GM11168 (cell line): ENCODE data around the gene RPL28.

ENCODE experiments used
- in situ Hi-C: fragments of 300-500 bp; cut with MboI; formaldehyde crosslinking; loops from one replicate; pipeline ENCODE4 v1.12.0; 2022; ENCODE audit warnings: low sequenced_read_pairs; ENCODE audit not compliant: unreplicated experiment

The RPL28 gene

DNA sequence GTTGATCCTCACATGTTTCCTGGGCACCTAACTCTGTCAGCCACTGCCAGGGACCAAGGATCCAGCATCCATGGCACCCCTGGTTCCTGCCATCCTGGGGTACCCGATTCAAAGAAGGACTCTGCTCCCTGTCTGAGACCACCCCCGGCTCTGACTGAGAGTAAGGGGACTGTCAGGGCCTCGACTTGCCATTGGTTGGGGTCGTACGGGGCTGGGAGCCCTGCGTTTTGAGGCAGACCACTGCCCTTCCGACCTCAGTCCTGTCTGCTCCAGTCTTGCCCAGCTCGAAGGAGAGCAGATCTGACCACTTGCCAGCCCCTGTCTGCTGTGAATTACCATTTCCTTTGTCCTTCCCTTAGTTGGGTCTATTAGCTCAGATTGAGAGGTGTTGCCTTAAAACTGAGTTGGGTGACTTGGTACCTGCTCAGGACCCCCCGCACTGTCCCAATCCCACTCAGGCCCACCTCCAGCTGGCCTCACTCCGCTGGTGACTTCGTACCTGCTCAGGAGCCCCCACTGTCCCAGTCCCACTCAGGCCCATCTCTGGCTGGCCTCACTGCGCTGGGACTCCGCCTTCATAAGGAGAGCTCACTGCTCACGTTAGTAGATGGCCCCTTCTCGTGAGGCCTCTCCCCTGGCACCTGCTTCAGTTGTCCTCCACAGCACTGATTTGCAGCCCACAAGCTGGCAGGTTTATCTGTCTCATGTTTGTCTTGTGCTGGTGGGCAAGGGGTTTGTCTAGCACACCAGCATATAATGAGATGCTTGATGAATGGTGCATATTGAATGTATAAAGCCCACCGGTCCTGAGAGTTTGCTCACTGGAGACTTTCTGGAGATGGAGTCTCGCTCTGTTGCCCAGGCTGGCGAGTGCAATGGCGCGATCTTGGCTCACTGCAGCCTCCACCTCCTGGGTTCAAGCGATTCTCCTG lies 3.9 kb downstream of the RPL28 start:
- in situ Hi-C loops, result no loop called here

DNA sequence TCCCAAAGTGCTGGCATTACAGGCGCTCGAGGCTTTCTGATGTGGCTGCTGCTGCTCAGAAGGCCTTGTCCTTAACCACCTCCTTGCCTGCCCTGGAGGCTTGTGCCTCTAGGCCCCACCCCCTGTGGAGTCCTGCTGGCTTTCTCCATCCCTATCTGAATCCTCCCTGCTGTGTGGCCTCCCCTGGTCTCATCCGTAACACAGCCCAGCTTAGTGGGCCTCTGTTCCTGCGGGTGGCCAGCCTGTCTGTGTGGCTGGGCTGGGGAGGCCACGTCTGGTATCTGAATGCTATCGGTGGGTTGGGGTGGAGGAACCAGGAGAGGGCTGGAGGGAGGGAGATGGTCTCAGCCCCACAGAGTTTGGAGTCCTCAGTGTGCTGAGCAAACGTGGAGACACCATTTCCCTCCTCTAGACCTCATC lies 4.7 kb downstream of the RPL28 start:
- in situ Hi-C loops, result no loop called here

DNA sequence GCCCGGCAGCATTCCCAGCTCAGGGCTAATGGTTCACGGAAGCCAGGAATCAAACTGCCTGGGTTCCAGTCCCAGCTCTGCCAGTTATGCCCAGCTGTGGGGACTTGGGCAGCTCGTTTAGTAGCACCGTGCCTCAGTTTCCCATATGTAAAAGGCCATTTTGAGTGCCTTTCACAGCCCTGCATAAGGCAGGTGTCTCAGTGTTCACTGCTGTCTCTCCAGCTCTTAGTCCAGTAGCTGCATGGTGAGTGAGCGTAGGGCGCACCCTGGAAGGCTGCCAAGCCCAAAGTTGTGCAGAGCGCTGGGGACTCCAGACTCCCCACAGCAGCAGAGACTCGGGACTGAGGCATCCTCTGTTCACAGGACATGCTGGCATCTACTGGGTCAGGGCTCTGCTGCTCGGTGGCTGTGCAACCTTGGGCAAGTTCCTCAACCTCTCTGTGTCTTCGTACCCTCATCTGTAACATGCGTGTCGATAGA lies 5.5 kb downstream of the RPL28 start:
- in situ Hi-C loops, result no loop called here

DNA sequence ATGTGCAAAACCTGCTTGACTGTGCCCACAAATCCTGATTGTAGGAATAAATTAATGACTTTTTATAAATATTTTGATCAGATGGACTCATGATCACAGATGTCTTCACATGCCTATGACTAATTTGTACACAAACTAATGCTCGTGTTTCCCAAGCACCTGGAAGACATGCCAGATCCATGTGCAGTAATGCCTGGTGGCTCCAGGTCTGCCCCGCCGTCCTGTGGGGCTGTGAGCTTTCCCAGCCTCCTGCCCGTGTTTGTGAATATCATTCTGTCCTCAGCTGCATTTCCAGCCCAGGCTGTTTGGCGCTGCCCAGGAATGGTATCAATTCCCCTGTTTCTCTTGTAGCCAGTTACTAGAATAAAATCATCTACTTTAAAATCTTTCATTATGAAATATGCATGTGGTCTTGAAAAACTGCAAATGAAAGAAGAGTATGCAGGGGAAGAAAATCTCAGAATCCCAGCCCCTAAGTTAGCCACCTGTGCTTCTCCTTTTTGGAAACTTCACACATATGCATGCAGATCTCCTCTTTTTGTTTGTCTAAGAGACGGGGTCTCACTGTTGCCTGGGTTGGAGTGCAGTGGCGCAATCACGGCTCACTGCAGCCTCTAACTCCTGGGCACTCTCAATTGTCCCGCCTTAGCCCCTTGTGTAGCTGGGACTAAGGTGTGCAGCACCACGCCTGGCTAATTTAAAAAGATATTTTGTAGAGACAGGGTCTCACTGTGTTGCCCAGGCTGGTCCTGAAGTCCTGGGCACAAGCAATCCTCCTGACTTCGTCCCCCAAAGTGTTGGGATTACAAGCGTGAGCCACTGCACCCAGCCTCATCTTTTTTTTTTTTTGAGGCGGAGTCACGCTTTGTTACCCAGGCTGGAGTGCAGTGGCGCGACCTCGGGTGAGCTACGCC lies 6.2 kb downstream of the RPL28 start:
- in situ Hi-C loops, result no loop called here

DNA sequence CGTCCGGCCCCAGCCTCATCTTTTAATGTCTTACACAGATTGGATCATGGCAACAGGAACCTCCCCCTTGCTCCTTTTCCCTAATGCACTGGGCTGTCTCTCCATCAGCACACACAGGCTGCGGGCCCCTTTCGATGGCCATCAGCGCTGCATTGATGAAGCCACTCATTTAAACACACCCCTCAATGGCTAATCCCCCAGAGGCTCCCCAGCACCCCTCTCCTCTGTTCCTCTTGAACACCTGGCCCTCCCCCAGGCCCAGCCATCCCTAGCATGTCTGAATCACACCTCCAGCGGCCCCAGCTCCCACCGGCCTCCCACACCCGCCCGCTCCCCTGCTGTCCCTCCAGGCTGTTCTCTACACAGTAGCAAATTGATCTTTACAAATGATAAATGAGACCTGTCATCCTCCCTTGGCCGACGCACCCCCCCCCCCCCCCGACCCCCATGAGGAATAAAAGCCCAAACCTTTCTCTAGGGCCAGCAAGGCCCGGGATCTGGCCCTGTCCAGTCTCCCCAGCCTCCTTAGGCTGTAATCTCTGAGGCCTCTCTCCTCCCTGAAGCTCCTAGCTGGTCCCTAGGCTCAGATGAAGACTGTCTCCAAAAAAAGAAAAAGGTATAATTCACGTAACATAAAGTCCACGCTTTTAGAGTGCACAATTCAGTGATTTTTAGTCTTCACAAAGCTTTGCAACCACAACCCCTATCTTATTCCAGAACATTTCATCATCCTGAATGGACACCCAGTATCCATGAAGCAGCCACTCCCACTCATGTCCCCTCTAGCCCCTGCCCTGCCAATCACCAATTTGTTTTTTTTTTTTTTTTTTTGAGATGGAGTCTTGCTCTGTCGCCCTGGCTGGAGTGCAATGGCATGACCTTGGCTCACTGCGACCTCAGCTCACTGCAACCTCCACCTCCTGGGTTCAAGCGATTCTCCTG lies 7.4 kb downstream of the RPL28 start:
- in situ Hi-C loops, result no loop called here

DNA sequence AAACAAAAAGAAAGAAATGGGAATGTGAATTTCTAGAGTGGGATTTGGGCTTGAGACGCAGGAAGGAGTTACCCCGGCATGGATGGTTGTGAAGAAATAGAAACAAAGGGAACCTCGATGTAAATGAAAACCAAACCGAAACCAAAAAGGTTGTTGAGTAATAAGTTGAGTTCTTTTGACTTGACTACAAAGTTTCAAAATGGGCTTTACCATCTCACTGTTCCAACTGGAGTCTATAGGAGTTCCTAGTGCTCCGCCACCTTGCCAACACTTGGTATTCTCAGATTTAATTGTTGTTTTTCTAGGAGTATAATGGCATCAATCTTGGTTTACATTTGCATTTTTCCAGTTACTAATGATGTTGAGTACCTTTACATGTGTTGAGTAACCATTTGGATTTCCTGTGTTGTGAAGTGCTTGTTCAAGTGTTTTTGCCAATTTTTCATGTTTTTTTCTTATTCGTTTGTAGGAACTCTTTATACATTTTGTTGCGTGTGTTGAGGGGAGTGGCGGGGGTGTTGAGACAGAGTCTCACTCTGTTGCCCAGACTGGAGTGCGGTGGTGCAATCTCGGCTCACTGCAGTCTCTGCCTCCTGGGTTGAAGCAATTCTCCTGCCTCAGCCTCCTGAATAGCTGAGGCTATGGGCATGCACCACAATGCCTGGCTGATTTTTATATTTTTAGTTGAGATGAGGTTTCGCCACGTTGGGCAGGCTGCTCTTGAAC lies 12.6 kb downstream of the RPL28 start:
- in situ Hi-C loops, result no loop called here

DNA sequence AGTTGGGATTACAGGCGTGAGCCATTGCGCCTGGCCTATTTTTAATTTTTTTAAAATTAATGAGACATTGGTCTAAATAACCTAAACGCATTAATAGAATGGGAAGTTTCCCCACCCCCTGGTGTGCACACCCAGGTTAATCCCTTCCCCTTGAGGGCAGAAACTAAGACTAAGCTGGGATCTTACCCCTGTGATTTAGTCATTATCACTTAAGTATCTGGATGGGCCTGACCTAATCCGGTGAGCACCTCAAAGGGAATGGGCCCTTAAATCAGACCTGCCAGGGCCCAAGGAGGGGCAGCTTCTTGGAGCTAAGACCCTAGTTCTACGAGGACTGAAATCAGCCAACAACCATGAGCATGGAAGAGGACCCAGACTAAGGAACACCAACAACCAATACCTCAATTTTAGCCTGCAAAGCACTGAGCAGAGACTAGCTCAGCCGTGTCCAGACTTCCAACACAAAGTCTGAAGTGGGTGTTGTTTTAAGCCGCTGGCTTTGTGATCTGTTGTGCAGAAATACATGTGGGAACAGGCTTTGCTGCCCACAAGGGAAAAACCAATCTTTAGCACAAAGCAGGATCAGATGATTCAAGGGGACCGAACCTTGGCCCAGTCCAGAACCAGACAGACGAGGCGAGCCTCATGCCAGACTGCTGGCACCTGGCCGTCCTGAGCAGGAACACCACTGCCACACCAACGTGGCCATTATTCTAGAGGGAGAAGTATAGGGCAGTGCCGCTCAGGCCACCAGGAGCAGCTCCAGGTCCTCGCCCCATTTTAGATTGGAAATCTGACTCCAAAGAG lies 14.8 kb downstream of the RPL28 start:
- in situ Hi-C loops, result loop anchor here (25.0 kb wide), 1 partner anchor 263 kb away; the partner anchor contains the start of gene TNNT1

DNA sequence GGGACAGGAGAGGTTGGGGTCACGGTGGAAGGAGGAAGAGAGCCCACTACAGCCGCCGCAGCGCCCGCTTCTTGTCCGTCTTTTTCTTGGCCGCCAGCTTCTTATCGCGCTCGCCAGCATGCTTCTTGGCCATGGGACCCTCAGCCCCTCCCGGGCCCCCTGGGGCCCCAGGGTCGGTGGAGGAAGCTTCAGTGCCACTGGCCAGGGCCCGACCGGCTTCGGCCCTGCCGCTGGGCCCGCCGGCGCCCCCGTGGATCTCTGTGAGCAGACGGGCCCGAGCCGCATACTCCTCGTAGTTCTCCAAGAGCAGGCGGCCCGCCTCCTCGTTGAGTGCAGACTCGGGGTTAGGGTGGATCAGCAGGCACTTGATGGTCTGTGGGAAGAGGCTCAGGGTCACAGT lies 15.7 kb downstream of the RPL28 start:
- in situ Hi-C loops, result loop anchor here (25.0 kb wide), 1 partner anchor 264 kb away; the partner anchor contains the start of gene TNNT1

DNA sequence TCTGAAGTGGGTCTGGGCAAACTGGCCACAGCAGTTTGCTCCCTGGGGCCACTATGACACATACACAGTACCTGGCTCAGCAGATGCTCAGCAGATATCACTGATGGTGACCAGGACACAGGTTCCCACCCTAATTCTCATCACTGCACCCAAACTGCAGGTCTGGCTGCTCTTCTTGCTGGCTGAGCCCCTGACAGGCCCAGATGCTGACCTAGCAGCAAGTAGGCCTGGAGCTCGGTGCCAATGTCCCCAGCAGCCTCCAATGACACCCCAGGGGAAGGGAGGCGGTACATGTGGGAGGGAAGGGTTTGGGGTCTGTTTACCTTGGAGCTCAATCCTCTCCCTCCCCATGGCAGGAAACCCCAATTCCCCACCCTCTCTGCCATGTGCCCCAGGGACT lies 16.8 kb downstream of the RPL28 start:
- in situ Hi-C loops, result loop anchor here (25.0 kb wide), 1 partner anchor 265 kb away; the partner anchor contains the start of gene TNNT1

DNA sequence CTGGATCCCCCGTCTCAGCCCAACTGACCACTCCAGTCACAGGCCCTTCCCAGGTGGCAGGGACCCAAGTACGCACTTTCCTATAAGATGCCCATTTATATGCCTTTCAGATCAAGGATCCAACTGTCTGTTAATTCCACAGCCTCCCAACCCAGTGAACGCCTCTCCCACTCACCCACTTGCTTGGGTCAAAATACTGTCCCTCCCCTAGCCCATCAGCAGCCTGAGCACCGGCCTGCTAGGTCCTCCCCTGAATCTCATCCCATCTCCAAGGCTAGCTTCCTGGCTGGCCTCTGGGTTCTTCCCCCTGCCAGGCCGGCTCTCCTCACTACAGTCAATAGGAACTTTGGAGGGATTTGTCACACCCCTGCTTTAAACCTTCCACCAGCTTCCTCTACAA lies 19.9 kb downstream of the RPL28 start:
- in situ Hi-C loops, result loop anchor here (25.0 kb wide), 1 partner anchor 268 kb away; the partner anchor contains the start of gene TNNT1

DNA sequence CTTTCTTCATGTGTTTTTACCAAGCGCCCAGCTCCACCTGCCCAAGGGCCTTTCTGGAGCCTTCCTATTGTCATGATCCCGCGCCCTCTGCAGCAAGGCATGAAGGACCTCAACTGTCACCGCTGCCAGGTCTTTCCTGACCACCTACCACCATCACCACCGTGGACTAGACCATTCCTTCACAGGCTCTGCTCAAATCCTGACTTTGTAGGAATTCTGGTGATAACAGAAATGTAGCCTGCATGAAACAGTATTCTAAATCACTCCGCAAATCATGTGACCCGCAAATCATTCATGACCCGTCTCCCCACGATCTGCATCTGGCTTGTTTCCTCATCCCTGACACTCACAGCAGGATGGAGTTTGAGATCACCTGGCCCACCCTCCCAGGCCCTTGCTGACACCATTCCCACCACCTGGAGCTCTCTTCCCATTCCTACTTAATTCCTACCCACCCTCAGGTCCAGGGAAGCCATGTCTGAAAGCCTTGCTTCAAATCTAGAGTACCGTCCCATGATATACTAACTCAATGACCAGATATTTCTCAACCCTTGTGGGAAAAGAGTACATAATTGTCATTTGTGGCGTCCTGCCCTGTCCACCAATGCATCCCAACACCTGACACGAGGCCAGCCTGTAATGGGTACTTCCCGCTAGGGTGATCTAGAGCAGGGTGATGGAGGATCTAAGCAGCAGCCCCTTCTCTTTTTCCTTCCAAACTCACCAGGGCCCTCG lies 20.5 kb downstream of the RPL28 start:
- in situ Hi-C loops, result loop anchor here (25.0 kb wide), 1 partner anchor 269 kb away; the partner anchor contains the start of gene TNNT1

DNA sequence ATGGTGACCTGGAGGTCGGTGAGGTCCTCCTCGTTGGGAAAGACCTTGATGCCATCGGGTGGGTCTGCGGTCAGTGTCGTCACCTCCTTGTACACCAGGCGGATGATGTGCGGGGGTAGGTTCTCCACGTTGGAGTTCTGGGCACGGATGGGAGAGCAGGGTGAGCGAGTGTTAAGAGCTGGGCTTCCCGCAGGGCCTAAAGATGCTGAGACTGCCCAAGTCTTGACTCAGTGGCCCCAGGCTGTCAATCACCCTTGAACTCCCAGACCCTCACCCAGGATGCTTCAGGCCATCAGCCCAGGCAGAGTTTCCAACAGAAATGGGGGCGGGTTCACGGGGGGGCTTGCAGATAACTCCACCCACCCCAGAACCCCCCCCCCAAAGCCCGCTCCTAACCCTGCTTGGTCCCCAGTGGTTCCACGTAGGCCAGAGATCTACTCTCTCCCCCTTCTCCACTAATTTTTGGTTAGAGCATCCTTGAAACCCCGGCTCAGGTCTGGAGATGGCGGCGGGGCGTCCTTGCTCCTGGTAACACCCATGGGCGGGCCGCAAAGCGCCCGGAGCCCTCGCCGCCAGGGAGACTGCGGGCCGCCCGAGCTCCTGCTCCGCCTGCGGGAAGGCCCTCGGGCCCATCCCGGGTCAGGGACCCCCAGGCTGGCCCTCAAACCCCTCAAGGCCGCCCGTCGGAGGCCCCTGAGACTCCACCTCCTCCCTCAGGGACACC lies 21.3 kb downstream of the RPL28 start:
- in situ Hi-C loops, result loop anchor here (25.0 kb wide), 1 partner anchor 270 kb away; the partner anchor contains the start of gene TNNT1

DNA sequence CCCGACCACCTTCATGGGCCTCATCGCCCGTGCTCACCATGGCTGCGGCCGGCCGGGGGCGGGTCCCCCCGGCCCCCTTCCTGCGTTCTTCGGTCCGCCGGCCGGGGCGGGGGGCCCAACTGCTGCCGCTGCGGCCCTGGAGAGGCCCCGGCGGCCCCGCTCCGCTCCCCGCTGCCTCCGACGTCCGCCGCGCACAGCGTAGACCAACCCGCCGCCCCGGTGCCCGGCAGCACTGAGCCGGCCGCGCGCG lies 21.7 kb downstream of the RPL28 start, which contains the start of gene UBE2S:
Gene UBE2S (minus strand): TSS at position 239 of the 250 bp plus-strand sequence. CDS start 199 bp downstream, at position 40.
- in situ Hi-C loops, result loop anchor here (25.0 kb wide), 1 partner anchor 270 kb away; the partner anchor contains the start of gene TNNT1

DNA sequence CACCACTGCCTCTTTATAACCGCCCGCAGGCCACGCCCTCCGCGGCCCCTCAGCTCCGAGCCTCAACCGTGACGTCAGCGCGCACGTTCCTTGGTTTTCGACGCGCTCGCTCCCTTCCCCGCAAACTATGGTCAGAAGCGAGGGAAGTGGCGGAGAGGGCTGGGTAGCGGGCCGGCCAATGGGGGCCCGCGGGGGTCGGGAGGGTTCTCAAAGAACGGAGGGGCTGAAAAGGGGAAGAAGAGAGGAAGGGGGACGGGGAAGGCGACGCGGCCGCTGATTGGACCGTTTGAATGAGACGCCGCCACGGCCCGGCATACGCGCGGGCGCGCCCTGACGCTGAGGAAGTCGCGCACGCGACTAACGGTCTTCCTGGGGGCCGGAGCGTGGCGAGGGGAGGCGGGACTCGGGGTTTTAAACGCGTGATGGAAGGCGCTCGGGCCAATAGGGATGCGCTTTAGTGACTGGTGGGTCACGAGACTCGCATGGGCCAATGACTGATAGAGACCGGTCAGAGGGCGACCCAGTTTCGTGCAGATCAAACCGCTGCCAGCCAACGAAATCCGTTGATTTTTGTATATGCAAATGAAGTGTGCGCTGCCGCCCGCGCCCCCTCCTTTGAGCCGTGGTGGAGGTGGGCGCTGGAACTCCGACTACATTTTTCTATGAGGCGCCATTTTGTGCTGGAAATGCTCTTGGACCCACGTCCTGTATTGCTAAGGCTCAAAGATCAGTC lies 22.2 kb downstream of the RPL28 start:
- in situ Hi-C loops, result loop anchor here (25.0 kb wide), 1 partner anchor 271 kb away; the partner anchor contains the start of gene TNNT1

DNA sequence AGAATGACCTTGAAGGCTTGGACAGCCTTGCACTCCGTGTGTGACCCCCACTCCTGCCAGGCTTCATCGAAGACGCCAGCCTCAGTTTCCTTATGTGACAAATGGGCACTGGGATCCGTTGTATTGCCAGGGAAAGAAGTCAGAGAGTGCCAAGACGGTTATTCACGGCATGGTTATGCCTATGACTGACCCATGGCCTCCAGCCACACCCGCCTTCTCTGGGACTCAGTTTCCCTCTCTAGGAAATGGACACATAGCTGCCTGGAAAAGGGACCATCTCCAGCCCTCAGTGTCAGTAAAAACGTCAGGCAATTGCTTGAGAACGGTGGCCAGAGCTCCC lies 22.8 kb downstream of the RPL28 start:
- in situ Hi-C loops, result loop anchor here (25.0 kb wide), 1 partner anchor 271 kb away; the partner anchor contains the start of gene TNNT1

DNA sequence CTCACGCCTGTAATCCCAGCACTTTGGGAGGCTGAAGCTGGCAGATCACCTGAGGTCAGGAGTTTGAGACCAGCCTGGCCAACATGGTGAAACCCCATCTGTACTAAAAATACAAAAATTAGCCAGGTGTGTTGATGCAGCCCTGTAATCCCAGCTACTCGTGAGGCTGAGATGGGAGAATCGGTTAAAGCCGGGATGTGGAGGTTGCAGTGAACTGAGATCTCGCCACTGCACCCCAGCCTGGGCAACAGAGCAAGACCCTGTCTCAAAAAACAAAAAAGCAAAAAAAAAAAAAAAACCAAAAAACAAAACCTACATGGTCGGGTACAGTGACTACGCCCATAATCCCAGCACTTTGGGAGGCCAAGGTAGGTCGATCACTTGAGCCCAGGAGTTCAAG lies 23.4 kb downstream of the RPL28 start:
- in situ Hi-C loops, result loop anchor here (25.0 kb wide), 1 partner anchor 272 kb away; the partner anchor contains the start of gene TNNT1
